Hematopoietic multipotent progenitor cell treated with erythropoietin and hydrocortisone succinate and interleukin-3 and kit ligand, for 17 days (in vitro differentiated cells): Measurements from ENCODE around the gene APBB2.

Experiments used
- DNase-seq: peaks from one replicate; pipeline ENCODE4 v3.0.0-alpha.2; 2015; ENCODE audit warnings: low spot score

The APBB2 gene

DNA sequence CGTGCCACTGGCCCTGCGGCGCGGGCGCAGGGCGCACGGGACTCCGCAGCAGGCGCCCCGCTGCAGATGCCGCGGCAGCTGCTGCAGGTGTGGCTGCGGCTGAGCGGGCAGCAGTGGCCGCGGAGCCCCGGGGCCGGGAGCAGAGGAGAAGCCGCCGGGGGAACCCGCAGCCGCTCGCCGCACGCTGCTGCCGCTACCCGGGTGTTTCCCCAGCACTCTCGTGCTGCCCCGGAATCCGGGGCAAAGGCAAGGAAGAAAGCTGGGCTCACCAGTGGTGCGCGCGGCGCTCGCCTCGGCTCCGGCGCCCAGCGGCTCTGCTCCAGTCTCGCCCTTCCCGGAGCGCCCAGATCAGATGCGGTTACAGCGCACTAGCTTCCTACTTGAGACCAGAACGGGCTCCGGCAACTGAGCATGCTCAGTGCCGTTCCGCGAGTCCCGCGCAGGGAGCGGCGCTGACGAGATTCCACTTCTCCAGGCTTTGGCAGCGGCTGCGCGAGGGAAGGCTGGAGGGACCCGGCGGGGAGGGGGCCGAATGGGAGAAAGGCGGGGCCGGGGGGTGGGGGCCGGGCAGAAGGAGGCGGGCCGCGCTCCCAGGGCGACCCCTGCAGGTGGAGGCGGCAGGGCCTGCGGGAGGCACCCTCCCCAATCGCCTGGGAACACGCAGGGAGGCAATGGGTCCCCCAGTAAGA, at the start of gene APBB2:
APBB2 (minus strand) TSS at position 407 of the 689 bp plus-strand sequence. CDS start 181,288 bp downstream, outside the sequence.
- DNase-seq = no peak

GRCh38 chr4:41262198-41262597, 47.9 kb upstream of the APBB2 start:
- DNase-seq = no peak

- no peak for DNase-seq
Measured at GRCh38 chr4:41260116-41260733, 45.9 kb upstream of the APBB2 start.

- no peak for DNase-seq
Measured at GRCh38 chr4:41258783-41259182, 44.4 kb upstream of the APBB2 start.

- no peak for DNase-seq
Measured at GRCh38 chr4:41257906-41258305, 43.6 kb upstream of the APBB2 start.

- DNase-seq = no peak
Measured at GRCh38 chr4:41257257-41257901, 43.0 kb upstream of the APBB2 start.

GRCh38 chr4:41256740-41257256, 42.5 kb upstream of the APBB2 start, which contains the start of gene UCHL1:
UCHL1 (plus strand) TSS chr4:41256928; CDS start chr4:41256977, 49 bp downstream.
- DNase-seq = no peak

GRCh38 chr4:41256131-41256739, 41.9 kb upstream of the APBB2 start:
- no peak for DNase-seq

- DNase-seq = no peak
Measured at GRCh38 chr4:41245983-41246382, 31.6 kb upstream of the APBB2 start.

DNA sequence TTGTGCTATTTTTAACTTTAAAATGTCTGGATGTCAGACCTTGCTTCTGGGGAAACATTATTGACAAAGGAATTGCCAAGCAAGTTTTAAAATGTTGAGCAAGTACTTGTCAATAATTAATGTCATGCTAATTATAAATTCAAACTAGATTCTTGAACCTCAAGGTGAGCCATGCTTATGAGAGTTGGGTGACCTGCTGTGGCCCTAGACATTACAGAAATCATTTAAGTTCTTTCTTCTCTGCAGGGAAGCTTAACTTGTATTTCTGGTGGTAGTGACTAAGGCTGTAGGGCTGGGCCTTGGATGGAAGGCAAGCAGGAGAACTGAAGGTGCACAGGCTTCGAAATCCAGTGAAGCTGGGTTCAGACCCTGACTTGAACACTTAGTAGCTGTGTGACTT, 27.6 kb upstream of the APBB2 start:
- DNase-seq = no peak

- DNase-seq = no peak
Measured at GRCh38 chr4:41236508-41236907, 22.2 kb upstream of the APBB2 start.

DNA sequence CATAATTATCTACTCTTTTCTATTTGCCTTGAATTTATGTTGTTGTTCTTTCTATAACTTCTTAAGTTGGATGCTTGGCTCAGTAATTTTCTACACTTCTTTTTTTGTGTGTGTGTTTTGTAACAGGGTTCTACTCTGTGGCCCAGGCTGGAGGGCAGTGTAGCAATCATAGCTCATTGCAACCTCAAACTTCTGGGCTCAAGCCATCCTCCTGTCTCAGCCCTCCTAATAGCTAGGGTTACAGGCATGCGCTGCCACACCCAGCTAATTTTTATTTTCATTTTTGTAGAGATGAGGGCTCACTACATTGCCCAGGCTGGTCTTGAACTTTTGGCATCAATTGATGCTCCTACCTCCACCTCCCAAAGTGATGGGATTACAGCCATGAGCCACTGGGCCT, 21.7 kb upstream of the APBB2 start:
- DNase-seq = no peak

GRCh38 chr4:41232856-41233255, 18.5 kb upstream of the APBB2 start:
- no peak for DNase-seq

- no peak for DNase-seq
Measured at GRCh38 chr4:41232406-41232805, 18.1 kb upstream of the APBB2 start.

- DNase-seq = no peak
Measured at GRCh38 chr4:41227902-41228301, 13.6 kb upstream of the APBB2 start.

DNA sequence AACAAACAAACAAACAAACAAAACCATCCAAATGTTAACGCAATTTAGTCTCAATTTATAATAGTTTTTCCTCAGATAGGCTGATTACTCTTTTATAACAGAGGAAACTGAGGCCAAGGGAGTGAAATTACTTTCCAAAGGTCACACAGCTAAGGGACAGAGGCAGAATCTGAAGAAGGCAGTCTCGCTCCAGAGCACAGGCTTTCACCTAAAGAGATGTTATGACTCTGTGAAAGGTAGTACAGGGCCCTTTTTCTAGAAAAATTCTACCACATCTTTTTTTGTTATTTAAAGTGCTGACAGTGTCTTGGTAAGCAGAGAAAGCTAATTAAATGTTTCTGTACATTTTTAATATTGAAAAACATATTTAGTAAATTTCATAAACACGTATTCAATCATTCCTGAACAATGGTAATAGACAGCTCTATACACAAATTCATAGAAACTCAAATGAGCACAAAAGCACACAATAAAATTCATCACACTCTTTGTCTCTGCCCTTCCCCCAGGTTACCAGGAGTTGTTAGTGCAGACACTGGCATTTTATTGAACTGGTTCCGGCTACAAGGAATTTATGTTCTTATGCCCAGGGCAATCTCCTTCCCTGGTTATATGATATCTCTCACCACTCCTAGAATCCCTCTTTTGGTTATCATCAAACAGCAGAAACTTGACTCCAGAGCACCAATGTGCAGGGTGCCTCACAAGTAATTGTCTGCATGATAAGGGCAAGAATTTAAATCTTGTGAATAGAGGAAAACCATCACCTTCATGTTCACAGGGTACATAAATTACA, 7.7 kb upstream of the APBB2 start:
- no peak for DNase-seq

GRCh38 chr4:41219421-41219950, 5.1 kb upstream of the APBB2 start:
- no peak for DNase-seq

GRCh38 chr4:41218703-41219102, 4.4 kb upstream of the APBB2 start:
- no peak for DNase-seq

- no peak for DNase-seq
Measured at GRCh38 chr4:41217374-41217773, 3.0 kb upstream of the APBB2 start.

DNA sequence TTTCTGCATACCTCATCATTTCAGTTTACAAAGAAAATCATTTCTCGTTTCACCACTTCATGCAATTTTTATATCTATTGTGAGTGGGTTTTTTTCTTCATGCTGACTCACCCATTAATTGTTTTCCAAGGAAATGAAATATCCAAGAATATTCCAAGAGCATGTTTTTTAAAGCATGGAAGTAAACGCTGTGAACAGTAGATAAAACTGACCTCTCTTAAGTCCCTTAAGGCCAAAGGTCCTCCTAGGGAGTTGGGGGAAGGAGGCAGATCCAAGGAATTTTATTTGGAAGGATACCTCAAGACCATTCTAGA, 2.6 kb upstream of the APBB2 start:
- DNase-seq = no peak

DNA sequence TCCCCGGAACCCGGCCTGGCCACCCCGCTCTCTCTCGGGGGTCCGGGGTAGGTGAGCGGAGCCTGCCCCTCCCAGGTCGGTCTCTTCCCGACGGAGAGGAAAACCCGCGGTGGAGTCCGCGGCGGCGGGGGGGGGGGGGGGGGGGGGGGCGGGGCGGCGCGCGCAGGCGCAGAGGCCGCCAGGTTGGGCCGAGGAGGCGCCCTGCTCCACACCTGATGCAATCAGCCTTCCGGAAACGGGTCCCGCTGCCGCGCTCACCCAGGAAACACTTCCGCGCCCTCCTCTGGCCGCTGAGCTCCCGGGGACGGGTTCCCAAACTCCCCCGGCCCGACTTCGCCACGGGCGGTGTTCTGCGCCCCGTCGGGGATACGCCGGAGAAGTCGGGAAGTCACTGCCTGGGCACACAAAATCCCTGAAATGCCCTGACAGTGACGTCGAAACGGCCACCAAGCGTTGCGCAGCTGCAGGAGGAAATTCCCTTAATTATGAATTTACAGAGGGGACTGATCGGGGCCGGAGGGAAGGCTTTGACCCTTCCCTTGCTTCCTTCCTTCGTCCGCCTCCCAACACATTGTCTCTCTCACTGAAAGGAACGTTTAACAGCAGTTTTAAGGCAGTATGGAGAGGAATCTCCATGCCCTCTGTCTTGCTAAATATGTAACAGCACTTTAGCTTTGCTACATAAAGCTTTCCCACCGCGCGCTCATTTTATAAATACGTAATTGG, 2.1 kb upstream of the APBB2 start:
- DNase-seq = no peak
